ENCODE results near the gene HAP1. TPM values are rescaled to one million over a fixed set of nuclear protein-coding genes. Genes with fewer than 3 reads are reported as not detected.
A peak's percentile ranks its signal among the peaks of the same experiment; 100 is the strongest.

The HAP1 gene
- total RNA-seq, 4 donors from 2014 or later, result 0.75 to 1.8 (median 1.1) TPM

- H3K4me3 ChIP-seq (ENCODE audit: low read depth, poor library complexity, severe bottlenecking), result no peak overlapping the region
- intact Hi-C loops (cut with DNase I; ENCODE audit: low total_unique reads), result no loop called here
- DNase-seq (ENCODE audit: low spot score in 2 of 2), result no peak
- 89 to 91% methylated on average over 5 of the region's 5 CpGs for WGBS, 2 donors
- no peak for TF ChIP-seq CTCF (IDR thresholded peaks at IDR 0.05)
- TF ChIP-seq POLR2A (IDR thresholded peaks at IDR 0.05), result no peak
Observed at GRCh38 chr17:41740506-41740905, 6.1 kb upstream of the HAP1 start.

GRCh38 chr17:41739661-41740352, 5.4 kb upstream of the HAP1 start:
- no peak for DNase-seq (ENCODE audit: low spot score in 2 of 2)
- TF ChIP-seq CTCF (IDR thresholded peaks at IDR 0.05) (no peak), POLR2A (IDR thresholded peaks at IDR 0.05) (no peak)
- intact Hi-C loops (cut with DNase I; ENCODE audit: low total_unique reads), result no loop called here
- no peak overlapping the region for H3K4me3 ChIP-seq (ENCODE audit: low read depth, poor library complexity, severe bottlenecking)
- WGBS, 2 donors, result 58 to 62% methylated on average over 6 to 8 of the region's 9 CpGs

GRCh38 chr17:41738801-41739112, 4.3 kb upstream of the HAP1 start:
- no peak overlapping the region for H3K4me3 ChIP-seq (ENCODE audit: low read depth, poor library complexity, severe bottlenecking)
- no peak for DNase-seq (ENCODE audit: low spot score in 2 of 2)
- intact Hi-C loops (cut with DNase I; ENCODE audit: low total_unique reads), result no loop called here
- WGBS, 2 donors, result 95 to 99% methylated on average over 5 of the region's 5 CpGs
- no peak for TF ChIP-seq POLR2A (IDR thresholded peaks at IDR 0.05)
- no peak for TF ChIP-seq CTCF (IDR thresholded peaks at IDR 0.05)

GRCh38 chr17:41738077-41738800, 3.8 kb upstream of the HAP1 start:
- peak; percentile 68 to 97 for DNase-seq (ENCODE audit: low spot score in 2 of 2)
- no peak overlapping the region for H3K4me3 ChIP-seq (ENCODE audit: low read depth, poor library complexity, severe bottlenecking)
- 33 to 34% methylated on average over 9 to 10 of the region's 10 CpGs for WGBS, 2 donors
- TF ChIP-seq POLR2A (IDR thresholded peaks at IDR 0.05) (no peak), CTCF (IDR thresholded peaks at IDR 0.05) (peak in 1 of 3 donors; percentile 96)
- intact Hi-C loops (cut with DNase I; ENCODE audit: low total_unique reads), result no loop called here

- no peak overlapping the region for H3K4me3 ChIP-seq (ENCODE audit: low read depth, poor library complexity, severe bottlenecking)
- no peak for TF ChIP-seq POLR2A (IDR thresholded peaks at IDR 0.05)
- no peak for TF ChIP-seq CTCF (IDR thresholded peaks at IDR 0.05)
- no peak for DNase-seq (ENCODE audit: low spot score in 2 of 2)
- intact Hi-C loops (cut with DNase I; ENCODE audit: low total_unique reads), result loop anchor here (2.0 kb wide), 1 partner anchor 65 kb away; no protein-coding TSS in a partner anchor
- WGBS, 2 donors, result 32 to 90% methylated on average over 3 to 5 of the region's 5 CpGs
Observed at GRCh38 chr17:41737680-41738023, 3.2 kb upstream of the HAP1 start.
